Keratinocyte (primary cell): ENCODE measurements around the gene CCSER1. TPM values are rescaled to one million over a fixed set of nuclear protein-coding genes. Genes with fewer than 3 reads are reported as not detected.

Source experiments
- DNase-seq: peaks from one replicate; pipeline ENCODE4 v3.0.0-alpha.2; 2011; ENCODE audit warnings: low read depth, missing footprints, low spot score
- FAIRE-seq: peaks from 2 replicates; lab custom pipeline; 2011; peaks lifted over from hg19 to GRCh38; lab: Jason Lieb, UNC
- H2AFZ ChIP-seq: 2 replicates; pipeline ENCODE4 v1.6.0; 2012; ENCODE audit warnings: low read length, control low read depth, inconsistent platforms; ENCODE audit not compliant: control insufficient read depth
- H3K27ac ChIP-seq: 2 replicates; pipeline ENCODE4 v1.5.1; 2011; ENCODE audit warnings: low read length; ENCODE audit not compliant: control insufficient read depth, insufficient read depth
- H3K27me3 ChIP-seq: 3 replicates; pipeline ENCODE4 v1.6.0; 2011; ENCODE audit warnings: low read length; ENCODE audit not compliant: control insufficient read depth, insufficient read depth; ENCODE audit errors: extremely low read depth
- H3K36me3 ChIP-seq, 2 experiments: 2 replicates in 1 of 2; 3 replicates in 1 of 2; pipeline ENCODE4 v1.5.1; 2011; ENCODE audit warnings: low read length in 2 of 2, mild to moderate bottlenecking in 1 of 2; ENCODE audit not compliant: control insufficient read depth in 2 of 2, insufficient read depth in 2 of 2; ENCODE audit errors: extremely low read depth in 1 of 2
- H3K4me1 ChIP-seq: 3 replicates; pipeline ENCODE4 v1.5.1; 2011; ENCODE audit warnings: low read length; ENCODE audit not compliant: control insufficient read depth, insufficient read depth; ENCODE audit errors: extremely low read depth
- H3K4me2 ChIP-seq: 3 replicates; pipeline ENCODE4 v1.6.0; 2011; ENCODE audit warnings: low read depth, low read length; ENCODE audit not compliant: control insufficient read depth, insufficient read depth; ENCODE audit errors: extremely low read depth
- H3K4me3 ChIP-seq, 3 experiments: fragments of 200-600 bp in 1 of 3; sonication (generic) in 1 of 3; 2 replicates in 2 of 3; 3 replicates in 1 of 3; pipeline ENCODE4 v1.5.1; 2011 to 2016; ENCODE audit warnings: low read length in 3 of 3, mild to moderate bottlenecking in 3 of 3, control low read depth in 2 of 3, inconsistent platforms in 1 of 3, low read depth in 1 of 3, mixed read lengths in 1 of 3, mixed run types in 1 of 3, moderate library complexity in 1 of 3; ENCODE audit not compliant: control insufficient read depth in 2 of 3, insufficient read depth in 2 of 3; ENCODE audit errors: extremely low read depth in 1 of 3
- H3K79me2 ChIP-seq: 2 replicates; pipeline ENCODE4 v1.6.0; 2012; ENCODE audit warnings: low read length; ENCODE audit not compliant: control insufficient read depth, insufficient read depth
- H3K9ac ChIP-seq: 3 replicates; pipeline ENCODE4 v1.6.0; 2011; ENCODE audit warnings: low read length; ENCODE audit not compliant: control insufficient read depth, insufficient read depth; ENCODE audit errors: extremely low read depth
- H3K9me1 ChIP-seq: 3 replicates; pipeline ENCODE4 v1.6.0; 2011; ENCODE audit warnings: low read length; ENCODE audit not compliant: control insufficient read depth, insufficient read depth; ENCODE audit errors: extremely low read depth
- H3K9me3 ChIP-seq: 2 replicates; pipeline ENCODE4 v1.5.1; 2012; ENCODE audit warnings: low read depth, low read length; ENCODE audit not compliant: control insufficient read depth
- H4K20me1 ChIP-seq: 3 replicates; pipeline ENCODE4 v1.6.0; 2011; ENCODE audit warnings: low read length; ENCODE audit not compliant: control insufficient read depth, insufficient read depth; ENCODE audit errors: extremely low read depth
- CTCF ChIP-seq, 3 experiments: IDR thresholded peaks in 1 of 3; conservative IDR thresholded peaks in 1 of 3; optimal IDR thresholded peaks in 1 of 3; 2 replicates in 2 of 3; 3 replicates in 1 of 3; pipeline versions ENCODE3 to v1.5.1; 2011; ENCODE audit warnings: low read length in 3 of 3, mild to moderate bottlenecking in 3 of 3, moderate library complexity in 2 of 3, control low read depth in 1 of 3, inconsistent platforms in 1 of 3; ENCODE audit not compliant: insufficient read depth in 2 of 3; ENCODE audit errors: extremely low read depth in 1 of 3
- EZH2 ChIP-seq: IDR thresholded peaks from one replicate; pipeline ENCODE4 v1.6.1; 2012; ENCODE audit warnings: inconsistent platforms, mild to moderate bottlenecking, low read length, moderate library complexity
- dilution Hi-C: fragments of 300-500 bp; cut with MboI; formaldehyde crosslinking; loops from one replicate; pipeline ENCODE4 v1.7.0; 2020; ENCODE audit warnings: low sequenced_read_pairs; ENCODE audit not compliant: extremely low pct_ligation_motif_present
- polyA plus RNA-seq, 5 experiments: library from polyadenylated mRNA; depleted of rRNA in 3 of 5; stranded (reverse) in 3 of 5; stranded (forward) in 1 of 5; unstranded in 1 of 5; fragments of >200 nt; gene quantifications; 1 replicate in 1 of 5; 2 replicates in 3 of 5; 3 replicates in 1 of 5; pipeline versions ENCODE4 v1.2.1 to v1.2.3, GENCODE V29; 2011 to 2012; ENCODE audit warnings: missing spikeins in 2 of 5, low read depth in 1 of 5, low replicate concordance in 1 of 5

Gene CCSER1
- polyA plus RNA-seq, 1 donor (not counting 4 experiments of a cell fraction or from before 2014, with no cell fraction given), result 1.2 TPM

- H3K36me3 ChIP-seq, result no peaks in the 10 kb centered on the region
- no peaks in the 10 kb centered on the region for H3K9me1 ChIP-seq
- no peak overlapping the region for H3K4me2 ChIP-seq
- no peaks in the 10 kb centered on the region for H3K79me2 ChIP-seq
- dilution Hi-C loops, result no loop called here
- no peaks in the 10 kb centered on the region for H3K4me1 ChIP-seq
- no peaks in the 10 kb centered on the region for H3K27me3 ChIP-seq
- DNase-seq (no peak), FAIRE-seq (no peak)
- H3K27ac ChIP-seq, result no peak overlapping the region
- H4K20me1 ChIP-seq, result no peaks in the 10 kb centered on the region
- H3K9me3 ChIP-seq, result no peaks in the 10 kb centered on the region
- TF ChIP-seq EZH2 (no peak), CTCF (optimal IDR thresholded peaks at IDR 0.05 in 1 of 3, IDR thresholded peaks at IDR 0.05 in 1 of 3, conservative IDR thresholded peaks at IDR 0.05 in 1 of 3; ENCODE audit: extremely low read depth in 1 of 3, insufficient read depth in 2 of 3, low read length in 3 of 3) (no peak)
- no peak overlapping the region for H2AFZ ChIP-seq
- no peak overlapping the region for H3K9ac ChIP-seq
- H3K4me3 ChIP-seq, result no peak overlapping the region
Observed at GRCh38 chr4:91268913-91269312, 1141.7 kb downstream of the CCSER1 start.

- Histone ChIP-seq H2AFZ (no peak overlapping the region), H4K20me1 (no peaks in the 10 kb centered on the region), H3K9ac (no peak overlapping the region), H3K27ac (no peak overlapping the region), H3K36me3 (no peaks in the 10 kb centered on the region), H3K9me3 (no peaks in the 10 kb centered on the region), H3K27me3 (no peaks in the 10 kb centered on the region), H3K4me1 (no peaks in the 10 kb centered on the region), H3K4me3 (no peak overlapping the region), H3K9me1 (no peaks in the 10 kb centered on the region), H3K79me2 (no peaks in the 10 kb centered on the region), H3K4me2 (no peak overlapping the region)
- DNase-seq (no peak), FAIRE-seq (no peak)
- dilution Hi-C loops, result no loop called here
- TF ChIP-seq EZH2, result no peak
- no peak for TF ChIP-seq CTCF (optimal IDR thresholded peaks at IDR 0.05 in 1 of 3, IDR thresholded peaks at IDR 0.05 in 1 of 3, conservative IDR thresholded peaks at IDR 0.05 in 1 of 3; ENCODE audit: extremely low read depth in 1 of 3, insufficient read depth in 2 of 3, low read length in 3 of 3)
Observed at GRCh38 chr4:91279899-91280298, 1152.7 kb downstream of the CCSER1 start.
